ENCODE measurements around the gene CEMIP2. TPM values are rescaled to one million over a fixed set of nuclear protein-coding genes. Genes with fewer than 3 reads are reported as not detected.

The CEMIP2 gene
- polyA plus RNA-seq, 3 donors: 11.6 to 58.7 (median 21.4) TPM

DNA sequence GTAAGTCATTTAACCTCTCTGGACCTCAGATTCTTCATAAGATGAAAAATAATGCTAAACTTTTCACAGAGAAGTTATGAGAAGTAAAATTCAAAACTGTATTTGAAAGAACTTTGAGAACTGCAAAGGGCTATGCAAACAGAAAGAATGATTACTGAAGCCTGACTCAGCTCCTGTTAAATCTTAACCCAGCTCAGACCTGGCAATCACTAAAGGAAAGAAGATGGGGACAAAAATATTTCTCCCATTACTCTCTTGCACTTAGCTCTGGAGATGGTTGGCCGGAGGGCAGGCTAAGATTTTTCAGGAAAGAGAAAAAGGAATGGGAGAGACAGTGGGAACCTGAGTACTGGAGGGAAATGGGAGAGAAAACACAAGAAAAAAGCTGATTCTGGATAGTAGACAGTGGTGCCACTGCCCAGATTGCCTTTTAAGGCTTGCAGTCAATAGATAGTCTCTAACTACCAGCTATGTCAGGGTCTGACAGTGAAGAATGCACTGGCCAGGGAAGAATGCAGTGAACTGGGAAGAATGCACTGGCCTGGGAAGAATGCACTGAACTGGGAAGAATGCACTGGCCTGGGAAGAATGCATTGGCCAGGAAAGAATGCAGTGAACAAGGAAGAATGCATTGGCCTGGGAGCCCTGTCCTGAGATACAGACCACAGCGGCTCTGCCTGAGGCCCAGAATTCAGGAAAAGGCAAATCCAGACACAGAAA is 25.2 kb upstream of the CEMIP2 start:
- Mint-ChIP-seq H3K27ac (no peak overlapping the region), H3K4me1 (no peaks in the 10 kb centered on the region), H3K4me3 (no peak overlapping the region), H3K36me3 (no peaks in the 10 kb centered on the region), H3K27me3 (ENCODE audit: low read depth in 3 of 3) (peaks cover 0 to 3% (median 0%) of the 10 kb centered on the region in 3 donors), H3K9me3 (peaks cover 0 to 2% (median 0%) of the 10 kb centered on the region in 7 donors)
- H3K9ac ChIP-seq (ENCODE audit: insufficient read depth, low read length, poor library complexity, severe bottlenecking): no peak overlapping the region
- H3K4me3 ChIP-seq (replicated peaks in 1 of 3; ENCODE audit: low read depth in 2 of 3, low read length in 3 of 3): no peak overlapping the region
- H3K79me2 ChIP-seq (ENCODE audit: insufficient read depth, low read length): no peaks in the 10 kb centered on the region
- no peaks in the 10 kb centered on the region for H3K9me3 ChIP-seq (replicated peaks in 1 of 2; ENCODE audit: control insufficient read depth in 1 of 2, insufficient read depth in 1 of 2, low read length in 2 of 2)
- no peak overlapping the region for H3K4me2 ChIP-seq (replicated peaks; ENCODE audit: extremely low read depth, low read length, poor library complexity, severe bottlenecking)
- 100% methylated on average over 2 of the region's 2 CpGs for WGBS (ENCODE audit: insufficient coverage)
- H3K4me1 ChIP-seq (ENCODE audit: control insufficient read depth in 1 of 2, insufficient read depth in 2 of 2, low read length in 2 of 2): no peaks in the 10 kb centered on the region
- H3K27me3 ChIP-seq (ENCODE audit: control insufficient read depth in 2 of 2, insufficient read depth in 2 of 2, low read length in 2 of 2): no peaks in the 10 kb centered on the region
- intact Hi-C loops (cut with micrococcal nuclease): no loop called here
- no peaks in the 10 kb centered on the region for H4K20me1 ChIP-seq (ENCODE audit: insufficient read depth, low read length)
- no peaks in the 10 kb centered on the region for H3K36me3 ChIP-seq (replicated peaks in 1 of 2; ENCODE audit: control insufficient read depth in 1 of 2, insufficient read depth in 2 of 2, low read length in 2 of 2)
- no peak overlapping the region for H2AFZ ChIP-seq (ENCODE audit: insufficient read depth, low read depth, low read length, poor library complexity, severe bottlenecking)
- no peak overlapping the region for H3K27ac ChIP-seq (ENCODE audit: low read depth in 1 of 2, low read length in 2 of 2)
- TF ChIP-seq, protein P1, sequence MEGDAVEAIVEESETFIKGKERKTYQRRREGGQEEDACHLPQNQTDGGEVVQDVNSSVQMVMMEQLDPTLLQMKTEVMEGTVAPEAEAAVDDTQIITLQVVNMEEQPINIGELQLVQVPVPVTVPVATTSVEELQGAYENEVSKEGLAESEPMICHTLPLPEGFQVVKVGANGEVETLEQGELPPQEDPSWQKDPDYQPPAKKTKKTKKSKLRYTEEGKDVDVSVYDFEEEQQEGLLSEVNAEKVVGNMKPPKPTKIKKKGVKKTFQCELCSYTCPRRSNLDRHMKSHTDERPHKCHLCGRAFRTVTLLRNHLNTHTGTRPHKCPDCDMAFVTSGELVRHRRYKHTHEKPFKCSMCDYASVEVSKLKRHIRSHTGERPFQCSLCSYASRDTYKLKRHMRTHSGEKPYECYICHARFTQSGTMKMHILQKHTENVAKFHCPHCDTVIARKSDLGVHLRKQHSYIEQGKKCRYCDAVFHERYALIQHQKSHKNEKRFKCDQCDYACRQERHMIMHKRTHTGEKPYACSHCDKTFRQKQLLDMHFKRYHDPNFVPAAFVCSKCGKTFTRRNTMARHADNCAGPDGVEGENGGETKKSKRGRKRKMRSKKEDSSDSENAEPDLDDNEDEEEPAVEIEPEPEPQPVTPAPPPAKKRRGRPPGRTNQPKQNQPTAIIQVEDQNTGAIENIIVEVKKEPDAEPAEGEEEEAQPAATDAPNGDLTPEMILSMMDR (IDR thresholded peaks at IDR 0.05): no peak
- DNase-seq: no peak

DNA sequence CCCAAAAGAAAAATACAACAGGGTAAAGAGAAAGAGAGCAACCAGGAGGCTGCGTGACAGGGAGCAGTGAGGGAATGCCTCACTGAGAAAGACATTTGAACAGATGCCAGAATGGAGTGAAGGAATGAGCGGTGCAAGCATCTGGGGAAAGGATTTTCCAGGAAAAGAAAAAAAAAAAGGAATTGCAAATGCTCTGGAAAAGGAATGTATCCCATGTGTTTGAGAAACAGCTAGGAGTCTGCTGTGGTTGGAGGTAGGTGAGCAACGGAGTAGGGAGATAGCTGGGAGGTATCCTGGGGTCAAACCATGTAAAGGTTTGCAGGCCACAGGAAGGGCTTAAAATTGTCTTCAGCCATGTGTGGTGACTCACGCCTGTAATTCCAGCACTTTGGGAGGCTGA is 23.6 kb upstream of the CEMIP2 start:
- no peaks in the 10 kb centered on the region for H3K27me3 ChIP-seq (ENCODE audit: control insufficient read depth in 2 of 2, insufficient read depth in 2 of 2, low read length in 2 of 2)
- DNase-seq: no peak
- no peak overlapping the region for H2AFZ ChIP-seq (ENCODE audit: insufficient read depth, low read depth, low read length, poor library complexity, severe bottlenecking)
- Mint-ChIP-seq H3K27me3 (ENCODE audit: low read depth in 3 of 3) (peaks cover 0 to 3% (median 0%) of the 10 kb centered on the region in 3 donors), H3K36me3 (no peaks in the 10 kb centered on the region), H3K4me1 (no peaks in the 10 kb centered on the region), H3K9me3 (peaks cover 0 to 1% (median 0%) of the 10 kb centered on the region in 7 donors), H3K27ac (no peak overlapping the region), H3K4me3 (no peak overlapping the region)
- intact Hi-C loops (cut with micrococcal nuclease): no loop called here
- no peaks in the 10 kb centered on the region for H3K4me1 ChIP-seq (ENCODE audit: control insufficient read depth in 1 of 2, insufficient read depth in 2 of 2, low read length in 2 of 2)
- no peak overlapping the region for H3K4me3 ChIP-seq (replicated peaks in 1 of 3; ENCODE audit: low read depth in 2 of 3, low read length in 3 of 3)
- H3K4me2 ChIP-seq (replicated peaks; ENCODE audit: extremely low read depth, low read length, poor library complexity, severe bottlenecking): no peak overlapping the region
- H4K20me1 ChIP-seq (ENCODE audit: insufficient read depth, low read length): no peaks in the 10 kb centered on the region
- no peak overlapping the region for H3K27ac ChIP-seq (ENCODE audit: low read depth in 1 of 2, low read length in 2 of 2)
- TF ChIP-seq, protein P1 (IDR thresholded peaks at IDR 0.05): no peak
- WGBS (ENCODE audit: insufficient coverage): 98% methylated on average over 4 of the region's 4 CpGs
- H3K9me3 ChIP-seq (replicated peaks in 1 of 2; ENCODE audit: control insufficient read depth in 1 of 2, insufficient read depth in 1 of 2, low read length in 2 of 2): no peaks in the 10 kb centered on the region
- H3K9ac ChIP-seq (ENCODE audit: insufficient read depth, low read length, poor library complexity, severe bottlenecking): no peak overlapping the region
- H3K36me3 ChIP-seq (replicated peaks in 1 of 2; ENCODE audit: control insufficient read depth in 1 of 2, insufficient read depth in 2 of 2, low read length in 2 of 2): no peaks in the 10 kb centered on the region
- no peaks in the 10 kb centered on the region for H3K79me2 ChIP-seq (ENCODE audit: insufficient read depth, low read length)
